GM18951 (cell line): ENCODE measurements around the gene XXYLT1.
"Not testable (repeated sequence)": the region's sequence is repeated elsewhere in the genome, so short reads cannot be mapped to it uniquely, and the experiment has no call there.

ENCODE experiments used
- POLR2A ChIP-seq: IDR thresholded peaks from 4 replicates; pipeline ENCODE4 v1.6.1; 2011; ENCODE audit warnings: mild to moderate bottlenecking; ENCODE audit not compliant: insufficient read length, insufficient read depth; ENCODE audit errors: extremely low read depth
- in situ Hi-C: fragments of 300-500 bp; cut with MboI; formaldehyde crosslinking; loops from one replicate; pipeline ENCODE4 v1.12.0; 2022; ENCODE audit warnings: low sequenced_read_pairs, mixed read lengths, inconsistent platforms; ENCODE audit not compliant: unreplicated experiment

XXYLT1 gene, protein sequence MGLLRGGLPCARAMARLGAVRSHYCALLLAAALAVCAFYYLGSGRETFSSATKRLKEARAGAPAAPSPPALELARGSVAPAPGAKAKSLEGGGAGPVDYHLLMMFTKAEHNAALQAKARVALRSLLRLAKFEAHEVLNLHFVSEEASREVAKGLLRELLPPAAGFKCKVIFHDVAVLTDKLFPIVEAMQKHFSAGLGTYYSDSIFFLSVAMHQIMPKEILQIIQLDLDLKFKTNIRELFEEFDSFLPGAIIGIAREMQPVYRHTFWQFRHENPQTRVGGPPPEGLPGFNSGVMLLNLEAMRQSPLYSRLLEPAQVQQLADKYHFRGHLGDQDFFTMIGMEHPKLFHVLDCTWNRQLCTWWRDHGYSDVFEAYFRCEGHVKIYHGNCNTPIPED

DNA sequence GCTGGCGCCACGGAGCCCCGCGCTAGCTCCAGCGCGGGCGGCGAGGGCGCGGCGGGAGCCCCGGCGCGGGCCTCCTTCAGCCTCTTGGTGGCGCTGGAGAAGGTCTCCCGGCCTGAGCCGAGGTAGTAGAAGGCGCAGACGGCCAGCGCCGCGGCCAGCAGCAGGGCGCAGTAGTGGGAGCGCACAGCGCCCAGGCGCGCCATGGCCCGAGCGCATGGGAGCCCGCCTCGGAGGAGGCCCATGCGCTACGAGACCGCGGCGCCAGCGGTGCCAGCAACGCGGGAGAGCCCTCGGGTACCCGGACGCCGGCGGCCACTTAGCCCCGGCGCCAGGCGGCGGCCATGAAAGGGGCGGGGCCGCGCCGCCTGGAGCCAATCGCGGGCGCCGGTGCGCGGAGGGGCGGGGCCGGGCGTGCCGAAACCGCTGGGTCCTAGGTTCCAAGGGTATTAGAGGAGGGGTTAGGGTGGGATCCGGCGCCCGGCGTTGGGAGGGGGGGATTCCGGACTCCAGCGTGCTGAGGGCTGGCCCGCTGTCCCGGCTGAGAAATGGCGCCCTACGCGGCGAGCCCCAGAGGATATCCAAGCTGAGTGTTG is at the start of gene XXYLT1:
Gene XXYLT1, minus strand, starts transcription at position 343 of the 593 bp plus-strand sequence. Its CDS starts 101 bp downstream, at position 242.
- in situ Hi-C loops, result no loop called here

DNA sequence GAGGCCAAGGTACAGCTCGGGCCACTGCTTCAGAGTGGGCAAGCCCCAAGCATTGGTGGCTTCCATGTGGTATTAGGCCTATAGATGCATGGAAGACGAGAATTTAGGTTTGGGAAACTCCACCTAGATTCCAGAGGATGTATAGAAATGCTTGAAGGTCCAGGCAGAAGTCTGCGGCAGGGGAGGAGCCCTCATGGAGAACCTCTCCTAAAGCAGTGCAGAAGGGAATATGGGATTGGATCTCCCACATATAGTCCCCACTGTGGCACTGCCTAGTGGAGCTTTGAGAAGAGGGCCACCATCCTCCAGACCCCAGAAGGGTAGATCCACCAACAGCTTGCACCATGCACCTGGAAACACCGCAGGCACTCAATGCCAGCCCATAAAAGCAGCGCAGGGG is 48.1 kb upstream of the XXYLT1 start:
- TF ChIP-seq POLR2A, result no peak
- in situ Hi-C loops, result no loop called here

More for the DNA sequence above, at the start of gene XXYLT1:
- peak; percentile 74 for TF ChIP-seq POLR2A

DNA sequence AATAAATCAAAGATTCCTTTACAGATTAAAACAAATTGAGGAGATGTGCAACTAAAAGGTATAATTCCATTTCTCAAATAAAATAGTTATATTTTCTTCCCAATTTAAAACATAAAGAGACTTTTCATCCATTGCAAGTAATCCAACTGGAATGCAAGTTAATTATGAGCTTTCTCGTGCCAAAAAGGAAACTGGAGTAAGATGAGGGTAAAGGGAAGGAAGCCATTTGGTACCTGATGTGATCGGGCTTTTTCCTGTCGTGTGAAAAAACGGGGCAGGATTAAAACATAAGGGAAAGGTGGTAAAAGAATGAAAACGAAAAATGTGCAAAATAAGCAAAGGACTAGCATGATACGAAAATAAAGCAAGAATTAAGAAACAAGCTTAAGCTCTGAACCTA is 41.8 kb upstream of the XXYLT1 start:
- no peak for TF ChIP-seq POLR2A
- in situ Hi-C loops, result no loop called here

DNA sequence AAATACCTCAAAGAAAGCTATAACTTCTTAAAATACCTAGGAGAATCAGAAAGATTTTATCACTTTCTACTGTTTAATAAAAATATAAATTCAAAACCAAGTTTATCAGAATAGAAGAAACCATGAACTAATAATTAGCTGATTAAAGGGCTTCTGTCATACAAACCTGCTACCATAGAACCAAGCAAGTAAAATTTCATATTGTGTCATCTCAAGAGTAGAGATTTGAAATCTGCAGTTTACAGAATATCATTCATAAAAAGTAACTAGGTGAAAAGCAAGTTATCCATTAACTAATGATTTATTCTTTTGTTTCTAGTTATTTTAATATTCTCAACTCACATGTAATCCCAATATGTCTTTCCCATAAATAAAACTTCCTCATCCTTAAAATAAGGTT is 36.8 kb upstream of the XXYLT1 start:
- TF ChIP-seq POLR2A, result no peak

DNA sequence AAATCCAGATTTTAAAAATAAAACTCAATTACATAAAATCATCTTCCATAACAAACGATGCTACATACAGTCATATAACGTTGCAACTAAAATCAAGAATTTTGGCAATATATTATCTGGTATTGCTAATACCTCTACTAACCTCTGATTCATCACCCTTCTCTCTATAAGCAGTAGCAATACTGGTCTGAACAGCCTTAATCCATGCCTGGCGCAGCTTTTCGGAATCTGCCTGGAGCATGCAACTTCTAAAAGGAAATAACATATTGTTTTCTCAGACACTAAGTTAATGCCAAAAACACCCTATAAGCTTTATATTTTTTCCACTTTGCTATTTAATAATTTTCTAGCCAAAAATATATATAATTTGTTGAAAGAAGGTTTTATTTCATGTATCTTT is 35.4 kb upstream of the XXYLT1 start:
- in situ Hi-C loops, result no loop called here

More for the DNA sequence above, 36.8 kb upstream of the XXYLT1 start:
- in situ Hi-C loops, result no loop called here

DNA sequence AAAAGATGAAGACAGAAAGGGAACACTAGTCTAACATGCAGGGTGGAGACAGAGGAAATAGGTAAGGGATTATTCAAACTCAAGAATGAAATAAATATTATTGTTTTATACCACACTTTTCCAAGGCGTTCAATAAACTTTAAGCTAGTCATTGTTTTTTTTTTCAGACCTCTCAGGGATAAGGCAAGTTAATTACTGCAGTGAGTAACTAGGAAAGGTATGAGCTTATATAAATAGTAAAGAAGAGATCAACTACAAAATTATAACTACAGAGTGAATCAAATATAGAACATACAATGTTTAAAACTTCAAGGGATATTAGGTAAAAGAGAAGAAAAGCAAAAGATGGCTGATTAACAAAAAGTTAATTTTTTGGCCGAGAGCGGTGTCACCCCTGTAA is 31.5 kb upstream of the XXYLT1 start:
- no peak for TF ChIP-seq POLR2A
- in situ Hi-C loops, result no loop called here

More for the DNA sequence above, 35.4 kb upstream of the XXYLT1 start:
- TF ChIP-seq POLR2A, result no peak

DNA sequence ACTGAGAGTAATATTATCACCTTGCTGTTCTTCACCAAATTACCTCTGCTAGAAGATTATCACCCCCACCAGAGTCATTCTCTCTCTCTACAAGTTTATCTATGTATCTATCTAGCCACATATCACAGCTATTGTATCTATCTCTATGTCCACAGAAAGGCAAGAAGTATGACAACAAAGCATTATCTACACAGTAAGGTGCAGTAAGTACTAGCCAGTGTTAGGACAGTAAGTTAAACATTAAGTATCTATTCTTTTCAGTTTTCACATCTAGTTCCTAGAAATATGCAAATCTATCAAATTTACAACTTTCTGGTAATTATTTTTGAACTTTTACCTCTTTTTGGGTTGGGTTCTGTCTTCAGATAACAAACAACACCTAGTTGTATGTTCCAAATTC is 26.5 kb upstream of the XXYLT1 start:
- TF ChIP-seq POLR2A, result no peak
- in situ Hi-C loops, result no loop called here

DNA sequence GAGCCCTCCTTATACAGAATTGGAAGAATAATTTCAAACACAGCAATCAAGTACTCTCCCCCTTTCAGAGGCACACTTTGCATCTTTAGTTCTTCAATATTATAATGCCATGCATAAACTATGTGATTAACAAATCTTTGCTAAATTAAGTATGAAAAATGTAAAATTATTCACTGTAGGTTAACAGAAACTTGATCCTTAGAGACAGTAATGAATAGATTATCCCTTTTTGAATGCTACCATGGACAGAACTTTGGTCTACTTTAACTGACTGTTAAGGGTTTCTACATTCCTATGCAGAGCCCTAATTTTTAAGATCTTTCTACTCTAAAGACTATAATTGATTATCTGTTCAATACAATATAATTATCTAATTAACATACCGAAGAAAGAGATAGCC is 25.7 kb upstream of the XXYLT1 start:
- TF ChIP-seq POLR2A, result no peak
- in situ Hi-C loops, result no loop called here

DNA sequence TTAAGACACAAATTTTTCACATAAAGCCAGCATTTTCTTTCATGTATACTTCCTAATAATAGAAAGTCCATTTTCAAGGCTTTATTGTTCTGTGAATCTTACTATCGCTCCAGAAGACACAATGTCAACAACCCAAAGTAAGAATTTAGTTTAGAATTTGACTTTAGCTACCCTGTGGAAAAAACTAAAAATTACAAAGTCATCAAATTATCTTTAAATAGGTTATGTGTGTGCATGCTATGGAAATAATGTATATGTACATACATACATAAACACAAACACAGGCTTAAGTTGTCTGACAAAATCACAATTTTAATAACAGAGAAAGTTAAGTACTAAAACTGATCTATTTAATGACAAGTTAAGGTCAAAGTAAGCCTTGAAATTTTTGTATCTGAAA is 20.2 kb upstream of the XXYLT1 start:
- no peak for TF ChIP-seq POLR2A
- in situ Hi-C loops, result no loop called here

DNA sequence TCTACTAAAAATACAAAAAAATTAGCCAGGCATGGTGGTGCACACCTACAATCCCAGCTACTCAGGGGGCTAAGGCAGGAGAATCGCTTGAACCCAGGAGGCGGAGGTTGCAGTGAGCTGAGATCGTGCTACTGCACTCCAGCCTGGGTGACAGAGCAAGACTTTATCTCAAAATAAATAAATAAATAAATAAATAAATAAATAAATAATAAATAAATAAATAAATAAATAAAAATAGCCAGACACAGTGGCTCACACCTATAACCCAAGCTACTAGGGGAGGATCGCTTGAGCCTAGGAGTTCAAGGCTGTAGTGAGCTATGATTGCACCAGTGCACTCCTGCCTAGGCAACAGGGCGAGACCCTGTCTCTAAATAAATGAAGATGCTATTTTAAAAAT is 19.7 kb upstream of the XXYLT1 start:
- in situ Hi-C loops, result not testable (repeated sequence)

DNA sequence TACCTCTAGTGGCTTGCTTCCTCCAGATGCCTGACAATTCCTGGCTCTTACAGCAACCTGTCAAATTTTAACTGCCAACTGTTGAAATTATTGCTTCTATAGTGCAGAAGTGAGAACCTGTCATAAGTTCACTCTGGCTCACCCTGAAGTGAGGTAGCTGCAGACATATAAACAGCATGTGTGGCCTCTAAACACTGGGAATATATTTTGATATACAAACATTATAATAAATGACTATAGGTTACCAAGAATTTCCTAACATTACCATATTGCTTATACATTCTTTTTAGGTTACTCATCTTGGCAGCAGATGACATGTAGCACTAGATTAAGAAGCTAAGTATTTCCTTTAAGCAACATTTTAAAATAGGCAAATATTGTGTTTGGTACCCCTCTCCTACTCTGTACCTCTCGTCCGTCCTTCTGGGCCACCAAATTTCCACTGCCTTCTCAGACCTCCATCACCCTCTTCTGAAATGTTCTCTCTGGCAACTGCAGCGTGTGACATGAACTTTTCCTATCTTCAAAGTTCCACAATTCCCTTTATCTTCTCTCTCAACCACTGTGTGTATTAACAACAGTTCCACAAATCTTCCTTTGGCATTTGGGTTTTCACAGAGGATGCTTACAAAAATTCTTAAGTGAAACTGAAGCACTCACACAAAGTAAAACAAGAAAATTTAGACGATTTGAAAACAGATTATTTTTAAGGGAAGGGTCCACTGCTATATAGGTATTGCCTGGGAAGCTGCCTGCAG is 15.3 kb upstream of the XXYLT1 start:
- in situ Hi-C loops, result no loop called here
- no peak for TF ChIP-seq POLR2A

DNA sequence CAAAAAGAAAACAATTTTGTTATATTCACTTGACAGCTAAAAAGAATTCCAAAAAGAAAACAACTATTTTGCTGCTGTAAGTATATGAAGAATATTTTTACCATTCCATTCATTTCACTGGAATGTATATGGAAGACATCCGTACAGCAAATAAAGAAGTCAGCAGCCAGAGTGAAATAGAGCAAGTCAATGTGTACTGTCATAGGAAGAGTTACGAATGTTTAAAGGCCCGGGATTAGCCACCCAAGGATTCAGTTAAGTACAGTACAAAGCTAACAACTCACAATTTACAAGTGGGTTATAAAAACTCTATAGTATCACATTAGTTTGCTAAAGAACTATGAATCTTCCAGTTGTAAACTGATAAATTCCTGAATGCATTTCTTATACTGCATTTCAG is 14.4 kb upstream of the XXYLT1 start:
- in situ Hi-C loops, result no loop called here
- TF ChIP-seq POLR2A, result no peak

DNA sequence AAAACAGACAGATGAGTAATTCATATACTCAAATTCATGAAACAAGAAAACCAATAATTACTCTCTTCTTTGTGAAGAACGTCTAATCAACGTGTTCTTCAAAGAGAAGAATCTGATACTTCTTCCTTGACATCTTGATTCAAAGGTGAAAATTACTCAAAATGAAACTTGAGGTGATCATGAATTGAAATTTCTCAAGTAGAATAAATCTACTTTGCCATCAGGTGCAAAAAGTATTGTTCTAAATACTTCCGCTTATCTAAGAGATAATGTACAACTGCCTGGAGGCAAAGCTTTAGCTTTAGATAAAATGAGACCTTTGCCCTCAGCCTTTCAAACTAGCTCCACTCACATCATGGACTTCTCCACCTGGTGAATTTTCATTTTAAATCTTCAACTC is 13.9 kb upstream of the XXYLT1 start:
- in situ Hi-C loops, result no loop called here
- no peak for TF ChIP-seq POLR2A

DNA sequence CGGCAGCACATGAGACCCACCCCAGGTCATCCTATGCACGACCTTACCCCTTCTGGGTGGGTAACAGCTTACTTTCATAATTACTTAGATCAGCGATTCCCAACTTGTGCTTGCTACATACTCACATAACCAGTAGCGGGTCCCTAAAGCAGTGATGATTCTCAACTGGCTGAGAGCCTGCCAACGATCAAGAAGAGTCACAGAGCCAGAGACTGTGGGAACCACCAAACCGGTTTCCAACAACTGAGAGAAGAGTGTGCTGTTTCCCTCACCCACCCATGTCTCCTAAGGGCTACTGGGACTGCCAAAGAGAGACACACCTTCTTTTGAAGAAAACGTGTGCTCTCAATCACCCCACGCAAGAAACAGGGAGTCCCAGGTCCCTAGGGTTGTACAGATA is 12.0 kb upstream of the XXYLT1 start:
- no peak for TF ChIP-seq POLR2A
- in situ Hi-C loops, result no loop called here
